GM19397 (cell line): ENCODE measurements around the gene WFDC13.
"Not testable (repeated sequence)": the region's sequence is repeated elsewhere in the genome, so short reads cannot be mapped to it uniquely, and the experiment has no call there.

Experiments used
- ATAC-seq: cut with Tn5 transposase; IDR thresholded peaks from one replicate; pipeline ENCODE4 v1.9.1; 2021; ENCODE audit warnings: mild to moderate bottlenecking, moderate library complexity; ENCODE audit not compliant: unreplicated experiment

WFDC13 gene

GRCh38 chr20:45701873-45702272 lies at the start of gene WFDC13:
Gene WFDC13 (plus strand): TSS chr20:45702038. CDS start chr20:45702124, 86 bp downstream.
- ATAC-seq: no peak

- not testable (repeated sequence) for ATAC-seq
These were observed 44.8 kb upstream of the WFDC13 start for GRCh38 chr20:45657038-45657437.

GRCh38 chr20:45670139-45670538 lies 31.7 kb upstream of the WFDC13 start, which contains the start of gene WFDC11:
Gene WFDC11 (minus strand): TSS chr20:45670239. CDS start chr20:45650600, 19,639 bp downstream.
- no peak for ATAC-seq

- ATAC-seq: no peak
These were observed 29.1 kb upstream of the WFDC13 start for GRCh38 chr20:45672765-45673164.

- no peak for ATAC-seq
These were observed 22.2 kb upstream of the WFDC13 start for GRCh38 chr20:45679650-45680049.

- ATAC-seq: no peak
These were observed 15.9 kb upstream of the WFDC13 start for GRCh38 chr20:45685896-45686295.

- ATAC-seq: not testable (repeated sequence)
These were observed 8.5 kb upstream of the WFDC13 start for GRCh38 chr20:45693346-45693745.

GRCh38 chr20:45695496-45695895 lies 6.3 kb upstream of the WFDC13 start:
- no peak for ATAC-seq

- no peak for ATAC-seq
These were observed 734 bp upstream of the WFDC13 start for GRCh38 chr20:45701104-45701503.

GRCh38 chr20:45704969-45705637 lies 3.3 kb downstream of the WFDC13 start, which contains the start of gene WFDC10B:
Gene WFDC10B (minus strand): TSS chr20:45705019. CDS start chr20:45685992, 19,027 bp downstream.
- ATAC-seq: no peak

- not testable (repeated sequence) for ATAC-seq
These were observed 14.4 kb downstream of the WFDC13 start for GRCh38 chr20:45716141-45716688.

- no peak for ATAC-seq
These were observed 20.2 kb downstream of the WFDC13 start, which contains the start of gene SPINT4 for GRCh38 chr20:45722047-45722446. Gene SPINT4 (plus strand): TSS chr20:45722347. CDS start chr20:45722368, 21 bp downstream.

- no peak for ATAC-seq
These were observed 23.3 kb downstream of the WFDC13 start for GRCh38 chr20:45725134-45725533.

- no peak for ATAC-seq
These were observed 25.2 kb downstream of the WFDC13 start for GRCh38 chr20:45727044-45727443.

GRCh38 chr20:45732199-45732598 lies 30.4 kb downstream of the WFDC13 start:
- ATAC-seq: no peak

GRCh38 chr20:45735552-45735951 lies 33.7 kb downstream of the WFDC13 start:
- ATAC-seq: no peak

GRCh38 chr20:45735988-45736387 lies 34.1 kb downstream of the WFDC13 start:
- ATAC-seq: no peak

GRCh38 chr20:45742596-45742995 lies 40.8 kb downstream of the WFDC13 start:
- ATAC-seq: no peak

GRCh38 chr20:45745015-45745414 lies 43.2 kb downstream of the WFDC13 start:
- no peak for ATAC-seq

GRCh38 chr20:45751721-45752120 lies 49.9 kb downstream of the WFDC13 start:
- no peak for ATAC-seq

- no peak for ATAC-seq
These were observed 50.9 kb downstream of the WFDC13 start for GRCh38 chr20:45752746-45753145.

GRCh38 chr20:45758096-45758495 lies 56.3 kb downstream of the WFDC13 start:
- ATAC-seq: no peak
